HG03571 (cell line): ENCODE measurements around the gene LDLR.
"Not testable (repeated sequence)": the region's sequence is repeated elsewhere in the genome, so short reads cannot be mapped to it uniquely, and the experiment has no call there.

ENCODE experiments used
- ATAC-seq: cut with Tn5 transposase; IDR thresholded peaks from one replicate; pipeline ENCODE4 v1.9.1; 2021; ENCODE audit not compliant: unreplicated experiment

The LDLR gene

DNA sequence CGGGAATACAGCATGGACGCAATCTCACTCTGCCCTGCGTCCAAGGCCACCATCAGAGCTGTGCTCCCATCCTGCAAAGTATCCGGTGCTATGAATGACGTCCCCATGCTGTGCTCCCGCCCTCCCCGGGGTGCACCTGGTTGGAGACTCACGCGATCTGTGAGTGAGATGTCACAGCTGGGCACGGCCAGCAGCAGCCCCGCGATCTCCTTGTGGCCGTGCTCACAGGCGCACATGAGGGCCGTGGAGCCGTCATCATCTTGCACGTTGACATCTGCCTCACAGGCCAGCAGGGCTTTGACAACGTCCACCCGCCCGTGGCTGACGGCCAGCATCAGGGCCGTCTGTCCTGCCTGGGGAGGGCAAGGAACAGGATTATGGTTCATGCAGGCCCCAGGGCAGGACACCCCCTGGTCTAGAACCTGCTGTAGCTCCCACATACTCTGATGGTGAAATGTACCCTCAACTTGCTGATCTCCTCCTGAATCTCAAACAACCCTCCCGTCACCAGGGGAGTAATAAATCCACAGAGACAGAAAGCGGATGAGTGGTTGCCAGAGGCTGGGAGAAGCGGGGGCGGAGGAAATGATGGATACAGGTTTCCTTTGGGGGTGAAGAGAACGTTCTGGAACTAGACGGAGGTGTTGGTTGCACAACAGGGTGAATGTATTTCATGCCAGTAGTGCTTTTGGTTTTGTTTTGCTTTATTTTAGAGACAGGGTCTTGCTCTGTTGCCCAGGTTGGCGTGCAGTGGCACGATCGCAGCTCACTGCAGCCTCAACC lies 80.8 kb downstream of the LDLR start:
- no peak for ATAC-seq

DNA sequence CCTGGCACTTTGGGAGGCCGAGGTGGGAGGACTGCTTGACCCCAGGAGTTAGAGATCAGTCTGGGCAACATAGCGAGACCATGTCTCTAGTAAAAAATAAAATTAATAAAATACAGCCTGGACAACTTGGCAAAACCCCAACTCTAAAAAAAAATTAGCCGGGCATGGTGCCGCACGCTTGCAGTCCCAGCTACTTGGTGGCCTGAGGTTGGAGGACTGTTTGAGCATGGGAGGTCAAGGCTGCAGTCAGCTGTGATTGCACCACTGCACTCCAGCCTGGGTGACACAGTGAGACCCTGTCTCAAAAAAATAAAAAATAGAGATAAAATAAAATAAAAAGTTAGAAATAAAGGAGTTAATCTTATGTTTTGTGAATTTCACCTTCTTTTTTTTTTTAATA lies 81.9 kb downstream of the LDLR start:
- ATAC-seq, result no peak

DNA sequence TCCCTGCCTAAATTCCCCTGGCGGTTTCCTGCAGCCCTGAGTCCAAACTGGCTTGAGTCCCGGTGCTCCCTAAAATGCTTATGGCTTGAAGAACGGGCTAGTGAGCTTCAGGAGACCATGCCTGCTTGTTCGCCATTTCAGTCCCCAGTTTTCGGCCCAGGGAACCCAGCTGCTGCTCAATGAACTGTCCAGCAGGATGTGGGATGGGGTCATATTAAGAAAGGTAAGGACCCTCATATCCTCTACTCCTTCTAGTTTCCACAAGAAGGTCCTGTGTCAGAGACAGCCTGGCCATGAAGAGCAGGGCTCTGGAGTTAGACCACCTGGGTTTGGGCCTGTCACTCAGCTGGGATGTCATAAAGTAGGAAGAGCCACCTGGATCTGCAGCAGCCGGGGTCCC lies 83.3 kb downstream of the LDLR start:
- ATAC-seq, result no peak

DNA sequence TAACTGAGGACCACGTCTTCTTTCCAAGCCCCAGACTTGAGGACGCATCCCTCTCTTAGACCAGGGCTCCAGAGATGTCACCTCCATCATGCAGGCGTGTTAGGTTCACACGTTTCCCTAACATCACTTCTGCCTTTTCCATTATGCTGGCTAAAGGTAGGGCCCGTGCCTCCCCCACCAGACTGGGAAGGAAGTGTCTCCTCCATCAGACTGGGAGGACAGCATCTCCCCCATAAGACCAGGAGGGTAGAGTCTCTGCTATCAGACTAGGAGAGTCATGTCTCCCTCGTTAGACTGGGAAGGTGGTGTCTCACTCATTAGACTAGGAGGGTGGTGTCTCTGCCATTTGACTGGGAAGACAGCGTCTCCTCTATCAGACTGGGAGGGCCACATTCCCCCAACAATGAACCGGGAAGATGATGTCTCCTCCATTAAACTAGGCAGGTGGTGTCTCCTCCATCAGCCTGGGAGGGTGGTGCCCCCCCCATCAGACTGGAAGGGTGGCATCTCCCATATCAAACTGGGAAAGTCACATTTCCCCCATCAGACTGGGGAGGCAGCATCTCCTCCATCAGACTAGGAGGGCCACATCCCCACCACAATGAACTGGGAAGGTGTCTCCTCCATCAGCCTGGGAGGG lies 84.4 kb downstream of the LDLR start:
- no peak for ATAC-seq

DNA sequence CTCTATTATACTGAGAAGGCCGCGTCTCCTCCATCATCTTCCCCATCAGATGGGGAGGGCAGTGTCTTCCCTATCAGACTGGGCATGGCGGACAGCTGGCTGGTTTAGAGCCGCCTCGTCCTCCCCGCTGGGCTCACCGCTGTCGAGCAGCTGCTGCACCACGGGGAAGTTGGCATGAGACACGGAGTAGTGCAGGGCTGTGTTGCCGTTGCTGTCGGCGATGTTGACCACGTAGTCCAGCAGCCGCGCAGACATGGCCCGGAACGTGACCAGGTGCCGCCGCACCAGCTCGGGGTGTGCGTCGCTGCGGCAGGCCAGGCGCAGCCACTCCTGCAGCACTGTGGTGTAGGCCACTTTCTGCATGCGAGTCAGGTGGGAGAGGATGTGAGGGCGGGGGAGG lies 85.1 kb downstream of the LDLR start:
- no peak for ATAC-seq

DNA sequence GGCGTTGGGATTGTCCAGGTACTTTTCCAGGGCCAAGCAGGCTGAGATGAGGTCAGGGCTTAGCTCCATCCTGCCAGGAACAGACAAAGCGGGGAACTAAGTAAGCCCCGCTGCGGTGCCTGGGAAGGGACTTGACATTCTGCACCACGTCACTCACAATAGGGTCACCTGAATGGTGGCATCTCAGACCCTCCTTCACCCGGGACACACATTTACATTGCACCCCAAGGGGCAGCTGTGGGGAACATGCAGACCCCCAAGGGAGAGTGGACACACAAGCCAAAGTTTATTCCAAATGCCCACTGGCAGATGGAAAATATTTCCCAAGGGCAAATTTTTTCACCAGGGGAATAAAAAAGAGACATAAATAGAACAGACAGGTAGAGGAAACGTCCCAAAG lies 86.7 kb downstream of the LDLR start:
- ATAC-seq, result no peak

DNA sequence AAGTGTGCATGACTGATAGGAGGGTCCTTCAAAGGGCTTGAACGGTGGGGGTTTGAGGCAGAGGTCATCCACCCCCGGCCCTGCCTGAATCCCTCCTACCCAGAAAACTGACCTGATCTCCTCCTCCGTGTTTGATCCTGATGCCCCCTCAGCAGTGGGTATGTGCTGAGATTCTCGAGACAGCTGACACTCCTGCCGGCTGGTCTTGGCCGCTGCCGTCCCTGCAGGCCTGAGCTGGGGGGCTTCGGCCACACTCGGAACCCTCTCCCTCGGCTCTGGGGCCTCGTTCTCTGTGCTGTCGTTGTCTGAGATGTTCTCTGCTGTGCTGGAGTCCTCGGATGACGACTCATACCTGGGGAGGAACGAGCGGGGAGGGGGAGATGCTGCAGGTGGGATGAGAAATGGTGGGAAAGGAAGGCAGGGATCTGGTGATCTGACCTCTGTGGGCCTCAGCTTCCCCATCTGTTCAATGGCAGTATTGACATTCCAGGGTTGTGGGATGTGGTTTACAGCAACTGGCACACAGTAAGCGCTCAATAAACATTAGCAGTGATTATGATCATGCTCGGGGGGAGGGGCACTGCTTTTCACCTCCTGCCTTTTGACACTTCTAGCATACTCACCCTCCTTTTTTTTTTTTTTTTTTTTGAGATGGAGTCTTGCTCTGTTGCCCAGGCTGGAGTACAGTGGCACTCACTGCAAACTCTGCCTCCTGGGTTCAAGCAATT lies 87.4 kb downstream of the LDLR start:
- no peak for ATAC-seq

DNA sequence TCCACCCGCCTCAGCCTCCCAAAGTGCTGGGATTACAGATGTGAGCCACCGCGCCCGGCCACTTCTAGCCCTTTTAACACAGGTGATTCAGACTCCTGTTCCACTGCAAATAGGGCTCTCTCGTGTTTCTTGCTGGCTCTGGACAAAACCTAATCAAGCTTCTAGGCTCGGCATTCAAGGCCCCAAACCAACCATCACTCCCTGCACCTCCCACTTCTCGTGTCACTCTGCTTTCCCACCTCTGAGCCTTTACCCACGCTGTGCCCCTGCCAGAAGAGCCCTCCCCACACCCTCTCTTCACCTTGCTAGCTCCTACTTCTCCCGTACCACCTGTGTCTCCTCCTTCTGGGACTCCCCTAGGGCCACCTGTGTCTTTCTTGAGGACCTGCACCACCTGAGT lies 88.3 kb downstream of the LDLR start:
- no peak for ATAC-seq

DNA sequence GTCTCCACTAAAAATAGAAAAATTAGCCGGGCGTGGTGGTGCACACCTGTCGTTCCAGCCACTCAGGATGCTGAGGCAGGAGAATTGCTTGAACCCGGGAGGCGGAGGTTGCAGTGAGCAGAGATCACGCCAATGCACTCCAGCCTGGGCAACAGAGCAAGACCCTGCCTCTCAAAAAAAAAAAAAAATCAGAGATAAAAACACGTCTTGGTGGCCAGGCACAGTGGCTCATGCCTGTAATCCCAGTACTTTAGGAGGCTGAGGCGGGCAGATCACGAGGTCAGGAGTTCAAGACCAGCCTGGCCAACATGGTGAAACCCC lies 89.8 kb downstream of the LDLR start:
- ATAC-seq, result not testable (repeated sequence)

DNA sequence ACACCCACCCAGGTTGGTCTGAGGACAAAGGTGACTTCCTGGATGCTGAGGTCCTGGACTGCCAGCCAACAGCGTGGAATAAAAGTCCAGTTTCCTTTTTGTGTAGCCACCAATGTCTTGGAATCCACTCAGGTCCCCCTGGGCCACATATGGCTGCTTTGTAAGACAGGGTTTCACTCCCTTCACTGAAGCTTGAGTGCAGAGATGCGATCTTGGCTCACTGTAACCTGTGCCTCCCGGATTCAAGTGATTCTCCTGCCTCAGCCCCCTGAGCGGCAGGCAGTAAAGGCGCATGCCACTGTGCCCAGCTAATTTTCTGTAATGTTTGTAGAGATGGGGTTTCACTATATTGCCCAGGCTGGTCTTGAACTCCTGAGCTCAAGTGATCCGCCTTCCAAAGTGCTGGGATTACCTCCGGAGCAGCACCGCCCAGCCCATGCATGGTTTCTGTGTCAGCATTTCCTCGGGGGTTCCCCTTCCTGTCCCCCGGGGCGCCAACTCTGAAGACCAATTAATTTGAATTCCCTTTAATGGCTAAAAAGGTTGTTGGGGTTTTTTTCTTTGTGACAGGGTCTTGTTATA lies 90.5 kb downstream of the LDLR start:
- ATAC-seq, result no peak

DNA sequence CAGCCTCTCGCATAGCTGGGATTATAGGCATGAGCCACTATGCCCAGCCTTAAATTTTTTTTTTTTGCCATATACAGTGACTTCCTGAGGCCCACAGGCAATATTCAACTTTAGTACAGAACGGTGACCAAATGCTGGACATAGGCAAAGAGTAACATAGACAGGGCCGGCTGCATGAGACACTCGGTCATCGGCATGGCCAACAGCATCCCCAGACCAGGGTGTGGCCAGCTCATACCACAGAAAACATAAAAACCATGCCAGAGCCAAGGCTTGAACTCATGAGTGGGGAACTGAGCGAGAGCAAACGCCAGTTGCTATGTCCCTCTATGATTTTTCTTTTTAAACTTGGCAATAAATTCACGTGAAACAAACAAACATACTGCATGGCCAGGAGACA lies 91.1 kb downstream of the LDLR start:
- no peak for ATAC-seq

DNA sequence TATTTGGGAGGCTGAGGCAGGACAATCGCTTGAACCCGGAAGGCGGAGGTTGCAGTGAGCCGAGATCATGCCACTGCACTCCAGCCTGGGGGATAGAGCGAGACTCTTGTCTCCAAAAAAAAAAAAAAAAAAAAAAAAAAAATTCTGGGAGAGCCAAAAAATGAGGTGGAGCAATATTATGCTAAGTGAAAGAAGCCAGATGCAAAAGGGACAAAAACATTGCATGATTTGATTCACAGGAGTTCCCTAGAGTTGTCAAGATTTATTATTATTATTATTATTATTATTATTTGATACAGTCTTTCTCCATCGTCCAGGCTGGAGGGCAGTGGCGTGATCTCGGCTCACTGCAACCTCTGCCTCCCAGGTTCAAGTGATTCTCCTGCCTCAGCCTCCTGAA lies 91.7 kb downstream of the LDLR start:
- ATAC-seq, result not testable (repeated sequence)

DNA sequence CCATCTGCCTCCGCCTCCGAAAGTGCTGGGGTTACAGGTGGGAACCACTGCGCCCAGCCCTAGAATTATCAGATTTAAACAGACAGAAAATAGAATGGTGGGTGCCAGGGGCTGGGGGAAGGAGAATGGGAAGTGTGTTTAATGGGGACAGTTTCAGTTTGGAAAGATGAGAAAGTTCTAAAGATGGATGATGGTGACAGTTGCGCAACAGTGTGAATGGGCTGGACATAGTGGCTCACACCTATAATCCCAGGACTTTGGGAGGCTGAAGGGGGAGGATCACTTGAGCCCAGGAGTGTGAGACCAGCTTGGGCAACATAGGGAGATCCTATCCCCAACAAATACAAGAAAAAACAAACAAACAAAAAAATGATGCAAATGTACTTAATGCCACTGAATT lies 92.2 kb downstream of the LDLR start:
- no peak for ATAC-seq
